ENCODE measurements around the gene USP34.
"Not testable (repeated sequence)": the region's sequence is repeated elsewhere in the genome, so short reads cannot be mapped to it uniquely, and the experiment has no call there.

The USP34 gene, protein sequence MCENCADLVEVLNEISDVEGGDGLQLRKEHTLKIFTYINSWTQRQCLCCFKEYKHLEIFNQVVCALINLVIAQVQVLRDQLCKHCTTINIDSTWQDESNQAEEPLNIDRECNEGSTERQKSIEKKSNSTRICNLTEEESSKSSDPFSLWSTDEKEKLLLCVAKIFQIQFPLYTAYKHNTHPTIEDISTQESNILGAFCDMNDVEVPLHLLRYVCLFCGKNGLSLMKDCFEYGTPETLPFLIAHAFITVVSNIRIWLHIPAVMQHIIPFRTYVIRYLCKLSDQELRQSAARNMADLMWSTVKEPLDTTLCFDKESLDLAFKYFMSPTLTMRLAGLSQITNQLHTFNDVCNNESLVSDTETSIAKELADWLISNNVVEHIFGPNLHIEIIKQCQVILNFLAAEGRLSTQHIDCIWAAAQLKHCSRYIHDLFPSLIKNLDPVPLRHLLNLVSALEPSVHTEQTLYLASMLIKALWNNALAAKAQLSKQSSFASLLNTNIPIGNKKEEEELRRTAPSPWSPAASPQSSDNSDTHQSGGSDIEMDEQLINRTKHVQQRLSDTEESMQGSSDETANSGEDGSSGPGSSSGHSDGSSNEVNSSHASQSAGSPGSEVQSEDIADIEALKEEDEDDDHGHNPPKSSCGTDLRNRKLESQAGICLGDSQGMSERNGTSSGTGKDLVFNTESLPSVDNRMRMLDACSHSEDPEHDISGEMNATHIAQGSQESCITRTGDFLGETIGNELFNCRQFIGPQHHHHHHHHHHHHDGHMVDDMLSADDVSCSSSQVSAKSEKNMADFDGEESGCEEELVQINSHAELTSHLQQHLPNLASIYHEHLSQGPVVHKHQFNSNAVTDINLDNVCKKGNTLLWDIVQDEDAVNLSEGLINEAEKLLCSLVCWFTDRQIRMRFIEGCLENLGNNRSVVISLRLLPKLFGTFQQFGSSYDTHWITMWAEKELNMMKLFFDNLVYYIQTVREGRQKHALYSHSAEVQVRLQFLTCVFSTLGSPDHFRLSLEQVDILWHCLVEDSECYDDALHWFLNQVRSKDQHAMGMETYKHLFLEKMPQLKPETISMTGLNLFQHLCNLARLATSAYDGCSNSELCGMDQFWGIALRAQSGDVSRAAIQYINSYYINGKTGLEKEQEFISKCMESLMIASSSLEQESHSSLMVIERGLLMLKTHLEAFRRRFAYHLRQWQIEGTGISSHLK (N-terminal part only)

GRCh38 chr2:61470965-61471904 lies at the start of gene USP34:
TSS of gene USP34 (minus strand) at chr2:61471087. CDS start at chr2:61470692, 395 bp downstream.
- Histone ChIP-seq H3K4me1 (ENCODE audit: insufficient read depth, low read length) (no peaks in the 10 kb centered on the region; the same call in 1 of the 2 replicates), H3K9me3 (ENCODE audit: control insufficient read depth, insufficient read depth, low read length) (no peaks in the 10 kb centered on the region), H3K36me3 (ENCODE audit: insufficient read depth, low read length) (no peaks in the 10 kb centered on the region), H3K9ac (ENCODE audit: low read depth, low read length) (peak within 1 kb of the TSS; percentile 99)

- peaks cover 31% of the 10 kb centered on the region for H3K36me3 ChIP-seq (ENCODE audit: insufficient read depth, low read length)
- H3K4me1 ChIP-seq (ENCODE audit: insufficient read depth, low read length), result no peaks in the 10 kb centered on the region
- no peaks in the 10 kb centered on the region for H3K9me3 ChIP-seq (ENCODE audit: control insufficient read depth, insufficient read depth, low read length)
- no peak overlapping the region for H3K9ac ChIP-seq (ENCODE audit: low read depth, low read length)
Measured at GRCh38 chr2:61520261-61520660, 49.4 kb upstream of the USP34 start.

DNA sequence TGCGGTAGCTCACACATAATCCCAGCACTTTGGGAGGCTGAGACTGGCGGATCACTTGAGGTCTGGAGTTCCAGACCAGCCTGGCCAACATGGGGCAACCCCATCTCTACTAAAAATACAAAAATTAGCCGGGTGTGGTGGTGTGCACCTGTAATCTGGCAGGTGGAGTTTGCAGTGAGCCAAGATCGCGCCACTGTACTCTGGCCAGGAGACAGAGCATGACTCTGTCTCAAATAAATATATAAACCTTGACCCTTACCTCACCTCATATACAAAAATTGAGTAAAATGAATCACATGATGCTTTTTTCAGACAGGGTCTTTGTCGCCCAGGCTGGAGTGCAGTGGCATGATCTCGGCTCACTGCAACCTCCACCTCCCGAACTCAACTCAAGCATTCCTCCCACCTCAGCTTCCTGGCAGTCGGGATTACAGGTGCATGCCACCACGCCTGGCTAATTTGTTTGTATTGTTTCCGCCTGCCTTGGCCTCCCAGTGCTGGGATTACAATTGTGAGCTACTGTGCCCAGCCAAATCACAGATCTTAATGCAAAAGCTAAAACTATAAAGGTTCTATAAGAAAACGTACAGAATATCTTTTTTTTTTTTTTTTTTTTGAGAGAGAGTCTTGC lies 42.0 kb upstream of the USP34 start:
- Histone ChIP-seq H3K4me1 (ENCODE audit: insufficient read depth, low read length) (no peaks in the 10 kb centered on the region), H3K9ac (ENCODE audit: low read depth, low read length) (no peak overlapping the region), H3K9me3 (ENCODE audit: control insufficient read depth, insufficient read depth, low read length) (no peaks in the 10 kb centered on the region), H3K36me3 (ENCODE audit: insufficient read depth, low read length) (peaks cover 38% of the 10 kb centered on the region)

GRCh38 chr2:61510674-61511671 lies 40.1 kb upstream of the USP34 start:
- Histone ChIP-seq H3K9ac (ENCODE audit: low read depth, low read length) (no peak overlapping the region), H3K36me3 (ENCODE audit: insufficient read depth, low read length) (peaks cover 27% of the 10 kb centered on the region), H3K4me1 (ENCODE audit: insufficient read depth, low read length) (no peaks in the 10 kb centered on the region), H3K9me3 (ENCODE audit: control insufficient read depth, insufficient read depth, low read length) (no peaks in the 10 kb centered on the region)

DNA sequence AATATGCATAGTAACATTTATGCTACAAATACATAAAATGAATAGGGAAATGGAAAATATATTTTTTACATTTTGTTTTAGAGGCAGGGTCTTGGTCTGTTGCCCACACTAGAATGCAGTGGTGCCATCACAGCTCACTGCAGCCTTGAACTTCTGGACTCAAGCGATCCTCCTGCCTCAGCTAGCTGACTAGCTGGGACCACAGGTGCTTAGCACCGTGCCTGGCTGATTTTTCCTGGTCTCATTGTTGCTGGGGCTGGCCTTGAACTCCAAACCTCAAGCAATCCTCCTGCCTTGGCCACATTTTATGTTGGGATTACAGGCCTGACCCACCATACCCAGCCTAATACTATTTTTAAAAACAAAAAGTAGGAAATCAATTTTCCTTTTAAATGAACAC lies 34.1 kb upstream of the USP34 start:
- Histone ChIP-seq H3K4me1 (ENCODE audit: insufficient read depth, low read length) (no peaks in the 10 kb centered on the region), H3K36me3 (ENCODE audit: insufficient read depth, low read length) (peaks cover 24% of the 10 kb centered on the region), H3K9me3 (ENCODE audit: control insufficient read depth, insufficient read depth, low read length) (no peaks in the 10 kb centered on the region), H3K9ac (ENCODE audit: low read depth, low read length) (no peak overlapping the region)

DNA sequence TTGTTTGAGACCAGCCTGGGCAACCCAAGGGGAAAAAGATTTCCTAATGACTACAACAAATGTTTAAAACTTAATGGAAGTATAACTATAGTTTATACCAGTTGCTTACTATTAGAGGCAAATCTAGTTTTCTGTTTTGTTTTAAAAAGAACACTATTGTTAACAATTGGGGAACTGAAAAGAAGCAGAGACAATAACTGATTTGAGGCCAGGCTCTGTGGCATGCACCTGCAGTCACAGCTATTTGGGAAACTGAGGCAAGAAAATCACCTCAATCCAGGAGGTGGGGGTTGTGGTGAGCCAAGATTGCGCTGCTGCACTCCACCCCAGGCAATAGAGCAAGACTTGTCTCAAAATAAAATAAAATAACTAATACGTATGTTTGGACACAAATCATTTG lies 28.2 kb upstream of the USP34 start:
- Histone ChIP-seq H3K9me3 (ENCODE audit: control insufficient read depth, insufficient read depth, low read length) (no peaks in the 10 kb centered on the region), H3K9ac (ENCODE audit: low read depth, low read length) (no peak overlapping the region), H3K4me1 (ENCODE audit: insufficient read depth, low read length) (no peaks in the 10 kb centered on the region), H3K36me3 (ENCODE audit: insufficient read depth, low read length) (peaks cover 30% of the 10 kb centered on the region)

DNA sequence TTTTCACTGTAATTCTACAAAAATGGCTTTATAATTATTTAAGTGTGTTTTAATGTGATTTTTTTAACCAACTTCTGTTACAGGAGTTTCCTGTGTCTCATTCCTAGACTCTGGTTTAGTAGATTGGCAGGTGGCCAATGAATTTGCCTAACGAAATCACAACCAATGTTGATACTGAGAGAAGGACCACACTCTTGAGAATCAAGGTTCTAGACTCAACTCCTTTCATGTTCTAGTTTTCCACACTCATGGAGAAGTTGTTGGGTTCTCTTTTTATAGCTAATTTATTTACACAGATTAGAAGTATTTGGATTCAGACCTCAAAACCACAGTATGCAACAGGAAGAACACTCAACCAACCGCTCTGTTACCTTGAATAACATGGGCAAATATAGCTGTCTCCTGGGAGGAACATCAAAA lies 22.6 kb upstream of the USP34 start:
- H3K9me3 ChIP-seq (ENCODE audit: control insufficient read depth, insufficient read depth, low read length), result no peaks in the 10 kb centered on the region
- H3K9ac ChIP-seq (ENCODE audit: low read depth, low read length), result no peak overlapping the region
- H3K4me1 ChIP-seq (ENCODE audit: insufficient read depth, low read length), result no peaks in the 10 kb centered on the region
- peaks cover 46% of the 10 kb centered on the region for H3K36me3 ChIP-seq (ENCODE audit: insufficient read depth, low read length)

GRCh38 chr2:61492476-61492875 lies 21.6 kb upstream of the USP34 start:
- no peaks in the 10 kb centered on the region for H3K9me3 ChIP-seq (ENCODE audit: control insufficient read depth, insufficient read depth, low read length)
- no peaks in the 10 kb centered on the region for H3K4me1 ChIP-seq (ENCODE audit: insufficient read depth, low read length)
- peaks cover 50% of the 10 kb centered on the region for H3K36me3 ChIP-seq (ENCODE audit: insufficient read depth, low read length)
- H3K9ac ChIP-seq (ENCODE audit: low read depth, low read length), result no peak overlapping the region

DNA sequence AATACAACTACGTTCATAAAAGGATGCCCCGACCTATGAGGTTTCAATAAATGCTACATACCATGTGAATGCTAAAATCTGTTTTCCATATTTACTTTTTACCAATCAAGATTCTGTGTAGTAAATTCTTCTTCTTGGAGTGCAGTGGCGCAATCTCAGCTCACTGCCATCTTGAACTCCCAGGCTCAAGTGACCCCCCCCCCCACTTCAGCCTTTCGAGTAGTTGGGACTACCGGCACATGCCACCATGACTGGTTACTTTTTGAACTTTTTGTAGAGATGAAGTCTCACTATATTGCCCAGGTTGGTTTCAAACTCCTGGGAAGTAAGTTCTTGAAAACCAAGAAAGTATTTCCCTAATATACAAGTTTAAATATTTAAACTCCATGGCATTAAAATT lies 14.4 kb upstream of the USP34 start:
- Histone ChIP-seq H3K4me1 (ENCODE audit: insufficient read depth, low read length) (no peaks in the 10 kb centered on the region), H3K9me3 (ENCODE audit: control insufficient read depth, insufficient read depth, low read length) (no peaks in the 10 kb centered on the region), H3K9ac (ENCODE audit: low read depth, low read length) (no peak overlapping the region), H3K36me3 (ENCODE audit: insufficient read depth, low read length) (peaks cover 61% of the 10 kb centered on the region)

DNA sequence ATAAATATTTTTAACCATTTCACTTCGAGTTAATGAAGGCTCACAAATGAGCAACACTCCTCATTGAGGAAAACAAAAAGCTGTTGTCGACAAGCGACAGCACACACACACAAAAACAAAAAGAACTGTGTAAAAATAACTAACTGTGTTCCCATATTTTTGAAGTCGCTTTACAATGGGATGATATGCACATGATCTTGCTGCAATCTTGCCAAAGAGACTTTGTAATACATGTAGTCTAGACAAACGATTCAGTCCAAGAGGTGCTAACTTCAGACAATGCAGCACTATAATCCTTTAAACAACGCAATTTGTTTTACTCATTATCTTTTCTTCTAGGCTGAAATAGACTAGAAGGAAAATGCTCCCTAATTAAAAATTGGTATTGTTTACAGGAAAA lies 7.2 kb upstream of the USP34 start:
- Histone ChIP-seq H3K36me3 (ENCODE audit: insufficient read depth, low read length) (peaks cover 35% of the 10 kb centered on the region), H3K9ac (ENCODE audit: low read depth, low read length) (no peak overlapping the region), H3K4me1 (ENCODE audit: insufficient read depth, low read length) (no peaks in the 10 kb centered on the region), H3K9me3 (ENCODE audit: control insufficient read depth, insufficient read depth, low read length) (no peaks in the 10 kb centered on the region)

DNA sequence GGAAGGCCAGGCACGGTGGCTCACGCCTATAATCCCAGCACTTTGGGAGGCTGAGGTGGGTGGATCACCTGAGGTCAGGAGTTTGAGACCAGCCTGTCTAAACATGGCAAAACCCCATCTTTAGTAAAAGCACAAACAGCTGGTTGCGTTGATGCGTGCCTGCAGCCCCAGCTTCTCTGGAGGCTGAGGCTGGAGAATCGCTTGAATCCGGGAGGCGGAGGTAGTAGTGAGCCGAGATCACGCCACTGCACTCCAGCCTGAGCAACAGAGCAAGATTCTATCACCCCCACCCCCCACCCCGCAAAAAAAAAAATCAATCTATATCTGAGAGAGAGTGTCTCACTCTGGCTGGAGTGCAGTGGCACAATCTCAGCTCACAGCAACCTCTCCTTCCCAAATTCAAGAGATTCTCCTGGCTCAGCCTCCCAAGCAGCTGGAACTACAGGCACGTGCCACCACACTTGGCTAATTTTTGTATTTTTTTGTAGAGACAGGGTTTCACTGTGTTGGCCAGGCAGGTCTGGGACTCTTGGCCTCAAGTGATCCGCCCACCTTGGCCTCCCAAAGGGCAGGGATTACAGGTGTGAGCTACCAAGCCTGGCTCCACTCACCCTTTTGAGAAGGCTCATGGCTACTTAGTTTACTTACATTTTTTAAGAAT lies 6.2 kb upstream of the USP34 start:
- H3K9ac ChIP-seq (ENCODE audit: low read depth, low read length); H3K4me1 ChIP-seq (ENCODE audit: insufficient read depth, low read length); H3K9me3 ChIP-seq (ENCODE audit: control insufficient read depth, insufficient read depth, low read length): not testable (repeated sequence)
- H3K36me3 ChIP-seq (ENCODE audit: insufficient read depth, low read length), result peaks cover 29% of the 10 kb centered on the region

Data from ES-I3 (cell line).